ENCODE data around the gene PTPN3. TPM values are rescaled to one million over a fixed set of nuclear protein-coding genes. Genes with fewer than 3 reads are reported as not detected.

Gene PTPN3
- total RNA-seq, 1 experiment from 2014 or later: 20.8 TPM

- POLR2A ChIA-PET: no interaction called here
- no peaks in the 10 kb centered on the region for H3K27me3 ChIP-seq (ENCODE audit: insufficient read depth, low read length)
- H3K36me3 ChIP-seq (ENCODE audit: control insufficient read depth in 1 of 2, insufficient read depth in 2 of 2, low read length in 2 of 2): peaks cover 0 to 4% of the 10 kb centered on the region in 2 experiments; a peak in 2 of 4 replicates
- RAD21 ChIA-PET (ENCODE audit: low non-redundant PET in 1 of 2, low total read pairs in 2 of 2, uncharacterized antibody in 2 of 2, unreplicated experiment in 2 of 2): no interaction called here
- no peak overlapping the region for H3K4me3 ChIP-seq (replicated peaks in 1 of 2; ENCODE audit: low read depth in 1 of 2, low read length in 2 of 2)
- TF ChIP-seq EZH2phosphoT487 (IDR thresholded peaks at IDR 0.05; ENCODE audit: borderline replicate concordance): no peak
- TF ChIP-seq, protein P1, sequence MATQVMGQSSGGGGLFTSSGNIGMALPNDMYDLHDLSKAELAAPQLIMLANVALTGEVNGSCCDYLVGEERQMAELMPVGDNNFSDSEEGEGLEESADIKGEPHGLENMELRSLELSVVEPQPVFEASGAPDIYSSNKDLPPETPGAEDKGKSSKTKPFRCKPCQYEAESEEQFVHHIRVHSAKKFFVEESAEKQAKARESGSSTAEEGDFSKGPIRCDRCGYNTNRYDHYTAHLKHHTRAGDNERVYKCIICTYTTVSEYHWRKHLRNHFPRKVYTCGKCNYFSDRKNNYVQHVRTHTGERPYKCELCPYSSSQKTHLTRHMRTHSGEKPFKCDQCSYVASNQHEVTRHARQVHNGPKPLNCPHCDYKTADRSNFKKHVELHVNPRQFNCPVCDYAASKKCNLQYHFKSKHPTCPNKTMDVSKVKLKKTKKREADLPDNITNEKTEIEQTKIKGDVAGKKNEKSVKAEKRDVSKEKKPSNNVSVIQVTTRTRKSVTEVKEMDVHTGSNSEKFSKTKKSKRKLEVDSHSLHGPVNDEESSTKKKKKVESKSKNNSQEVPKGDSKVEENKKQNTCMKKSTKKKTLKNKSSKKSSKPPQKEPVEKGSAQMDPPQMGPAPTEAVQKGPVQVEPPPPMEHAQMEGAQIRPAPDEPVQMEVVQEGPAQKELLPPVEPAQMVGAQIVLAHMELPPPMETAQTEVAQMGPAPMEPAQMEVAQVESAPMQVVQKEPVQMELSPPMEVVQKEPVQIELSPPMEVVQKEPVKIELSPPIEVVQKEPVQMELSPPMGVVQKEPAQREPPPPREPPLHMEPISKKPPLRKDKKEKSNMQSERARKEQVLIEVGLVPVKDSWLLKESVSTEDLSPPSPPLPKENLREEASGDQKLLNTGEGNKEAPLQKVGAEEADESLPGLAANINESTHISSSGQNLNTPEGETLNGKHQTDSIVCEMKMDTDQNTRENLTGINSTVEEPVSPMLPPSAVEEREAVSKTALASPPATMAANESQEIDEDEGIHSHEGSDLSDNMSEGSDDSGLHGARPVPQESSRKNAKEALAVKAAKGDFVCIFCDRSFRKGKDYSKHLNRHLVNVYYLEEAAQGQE (IDR thresholded peaks at IDR 0.05; ENCODE audit: low read depth): no peak
- no peak for TF ChIP-seq SP1 (IDR thresholded peaks at IDR 0.05; ENCODE audit: low read depth)
- TF ChIP-seq FOSL1 (IDR thresholded peaks at IDR 0.05; ENCODE audit: low read depth): no peak
- TF ChIP-seq TCF7L2 (IDR thresholded peaks at IDR 0.05; ENCODE audit: borderline replicate concordance, extremely low read depth, insufficient read depth, insufficient read length): no peak
- TF ChIP-seq CEBPB (IDR thresholded peaks at IDR 0.05; ENCODE audit: low read depth): no peak
- no peak for TF ChIP-seq ELF1 (IDR thresholded peaks at IDR 0.05; ENCODE audit: borderline replicate concordance, low read depth)
- TF ChIP-seq CTCF (IDR thresholded peaks at IDR 0.05 in 2 of 3, conservative IDR thresholded peaks at IDR 0.05 in 1 of 3; ENCODE audit: borderline replicate concordance in 1 of 3, insufficient read depth in 1 of 3, low read depth in 2 of 3, low read length in 2 of 3): no peak
- no peak for TF ChIP-seq SRF (IDR thresholded peaks at IDR 0.05; ENCODE audit: low read depth)
- no peak for TF ChIP-seq ZBTB33 (IDR thresholded peaks at IDR 0.05; ENCODE audit: extremely low read depth, insufficient replicate concordance, low read length)
- no peak for TF ChIP-seq EZH2 (IDR thresholded peaks at IDR 0.05)
- TF ChIP-seq POLR2AphosphoS5 (IDR thresholded peaks at IDR 0.05; ENCODE audit: low read depth, low read length): no peak
- TF ChIP-seq JUND (IDR thresholded peaks at IDR 0.05): no peak
- no peak for TF ChIP-seq ZNF274 (IDR thresholded peaks at IDR 0.05; ENCODE audit: low read depth, low read length)
- TF ChIP-seq CBX3 (IDR thresholded peaks at IDR 0.05; ENCODE audit: low read depth): no peak
- no peak for TF ChIP-seq ZFX (IDR thresholded peaks at IDR 0.05)
- H3K79me2 ChIP-seq (ENCODE audit: insufficient read depth, low read length): no peaks in the 10 kb centered on the region
- intact Hi-C loops (cut with micrococcal nuclease): no loop called here
- H3K4me1 ChIP-seq (ENCODE audit: control insufficient read depth in 1 of 2, insufficient read depth in 2 of 2, low read length in 2 of 2): no peaks in the 10 kb centered on the region
- no peaks in the 10 kb centered on the region for H3K9me3 ChIP-seq (ENCODE audit: control insufficient read depth in 1 of 2, insufficient read depth in 1 of 2, low read depth in 1 of 2, low read length in 2 of 2)
- BruUV-seq (replicated peaks): no TSS peak
- no peak overlapping the region for H3K4me2 ChIP-seq (ENCODE audit: low read length)
- no peak overlapping the region for H3K9ac ChIP-seq (ENCODE audit: low read length)
- ATAC-seq: no peak
- no peaks in the 10 kb centered on the region for H3K9me2 ChIP-seq (ENCODE audit: insufficient read depth)
- no peak for DNase-seq (ENCODE audit: low read depth, low spot score)
- no peak overlapping the region for H3K27ac ChIP-seq (ENCODE audit: low read depth, low read length)
- no peaks in the 10 kb centered on the region for H4K20me1 ChIP-seq (ENCODE audit: insufficient read depth)
- no peak overlapping the region for H2AFZ ChIP-seq (ENCODE audit: low read depth, low read length, poor library complexity, severe bottlenecking)
- CTCF ChIA-PET: interaction anchor here (1.6 kb wide), 1 partner anchor 16 kb away, joined by 5 read pairs; no protein-coding TSS in a partner anchor
Observed at GRCh38 chr9:109456811-109457210, 41.3 kb downstream of the PTPN3 start.

All from HCT116 (cell line).